Measurements from ENCODE around the gene SNX17.

The SNX17 gene

DNA sequence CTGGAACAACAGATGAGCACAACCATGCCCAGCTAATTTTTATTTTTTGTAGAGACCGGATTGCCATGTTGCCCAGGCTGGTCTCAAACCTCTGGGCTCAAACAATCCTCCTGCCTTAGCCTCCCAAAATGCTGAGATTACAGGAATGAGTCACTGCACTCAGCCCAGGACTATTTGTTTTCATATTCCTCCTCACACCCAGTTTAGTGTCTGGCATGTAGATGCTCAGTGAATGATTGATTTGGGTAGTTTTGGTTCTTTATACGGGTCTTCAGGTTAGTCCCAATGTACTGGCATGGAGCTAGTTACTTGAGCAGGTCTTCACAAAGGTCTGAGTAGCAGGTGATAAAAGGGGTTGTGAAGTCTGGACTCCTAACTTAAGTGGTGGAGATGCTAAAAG, 6.5 kb upstream of the SNX17 start:
- no peak for DNase-seq (ENCODE audit: low read depth in 1 of 2, low spot score in 1 of 2)

GRCh38 chr2:27369471-27370025, 868 bp upstream of the SNX17 start:
- peak in 1 of 2 donors; percentile 27 for DNase-seq (ENCODE audit: low read depth in 1 of 2, low spot score in 1 of 2)

- no peak for DNase-seq (ENCODE audit: low read depth in 1 of 2, low spot score in 1 of 2)
Observed at GRCh38 chr2:27370816-27371620, 602 bp downstream of the SNX17 start.

DNA sequence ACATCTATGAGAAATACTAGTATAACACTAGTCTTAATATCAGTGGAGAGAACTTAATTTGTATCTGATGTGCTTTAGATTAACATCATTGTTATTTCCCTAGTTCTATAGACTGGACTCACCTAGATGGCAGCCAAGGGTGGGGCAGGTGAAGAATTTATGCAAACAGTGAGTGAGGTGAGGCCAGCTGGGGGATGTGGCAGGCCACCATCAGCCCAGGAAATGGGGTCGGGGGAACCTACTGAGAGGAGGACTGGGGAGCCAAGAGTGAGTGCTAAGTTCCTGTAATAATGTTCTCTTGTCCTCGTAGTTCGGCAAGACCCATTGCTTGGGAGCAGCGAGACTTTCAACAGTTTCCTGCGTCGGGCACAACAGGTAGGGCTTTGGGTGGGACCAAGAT, 2.5 kb downstream of the SNX17 start:
- no peak for DNase-seq (ENCODE audit: low read depth in 1 of 2, low spot score in 1 of 2)

- DNase-seq (ENCODE audit: low read depth in 1 of 2, low spot score in 1 of 2) = no peak
Observed at GRCh38 chr2:27373567-27373966, 3.2 kb downstream of the SNX17 start.

DNA sequence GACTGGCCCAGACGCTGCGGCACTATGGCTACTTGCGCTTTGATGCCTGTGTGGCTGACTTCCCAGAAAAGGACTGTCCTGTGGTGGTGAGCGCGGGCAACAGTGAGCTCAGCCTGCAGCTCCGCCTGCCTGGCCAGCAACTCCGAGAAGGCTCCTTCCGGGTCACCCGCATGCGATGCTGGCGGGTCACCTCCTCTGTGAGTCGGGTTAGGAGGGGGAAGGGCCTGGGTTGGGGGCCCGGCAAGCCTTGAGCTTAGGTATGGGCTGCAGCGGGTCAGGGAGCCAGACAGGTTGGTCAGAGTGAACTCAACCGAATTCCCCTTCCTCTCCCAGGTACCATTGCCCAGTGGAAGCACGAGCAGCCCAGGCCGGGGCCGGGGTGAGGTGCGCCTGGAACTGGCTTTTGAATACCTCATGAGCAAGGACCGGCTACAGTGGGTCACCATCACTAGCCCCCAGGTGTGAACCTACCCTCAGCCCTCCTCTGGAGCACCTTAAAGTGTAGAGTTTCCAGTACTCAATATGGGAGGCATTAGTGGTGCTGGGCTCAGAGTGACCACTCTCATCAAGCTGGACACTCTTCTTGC, 5.2 kb downstream of the SNX17 start:
- no peak for DNase-seq (ENCODE audit: low read depth in 1 of 2, low spot score in 1 of 2)

GRCh38 chr2:27376151-27376865, 5.9 kb downstream of the SNX17 start:
- DNase-seq (ENCODE audit: low read depth in 1 of 2, low spot score in 1 of 2) = no peak

DNA sequence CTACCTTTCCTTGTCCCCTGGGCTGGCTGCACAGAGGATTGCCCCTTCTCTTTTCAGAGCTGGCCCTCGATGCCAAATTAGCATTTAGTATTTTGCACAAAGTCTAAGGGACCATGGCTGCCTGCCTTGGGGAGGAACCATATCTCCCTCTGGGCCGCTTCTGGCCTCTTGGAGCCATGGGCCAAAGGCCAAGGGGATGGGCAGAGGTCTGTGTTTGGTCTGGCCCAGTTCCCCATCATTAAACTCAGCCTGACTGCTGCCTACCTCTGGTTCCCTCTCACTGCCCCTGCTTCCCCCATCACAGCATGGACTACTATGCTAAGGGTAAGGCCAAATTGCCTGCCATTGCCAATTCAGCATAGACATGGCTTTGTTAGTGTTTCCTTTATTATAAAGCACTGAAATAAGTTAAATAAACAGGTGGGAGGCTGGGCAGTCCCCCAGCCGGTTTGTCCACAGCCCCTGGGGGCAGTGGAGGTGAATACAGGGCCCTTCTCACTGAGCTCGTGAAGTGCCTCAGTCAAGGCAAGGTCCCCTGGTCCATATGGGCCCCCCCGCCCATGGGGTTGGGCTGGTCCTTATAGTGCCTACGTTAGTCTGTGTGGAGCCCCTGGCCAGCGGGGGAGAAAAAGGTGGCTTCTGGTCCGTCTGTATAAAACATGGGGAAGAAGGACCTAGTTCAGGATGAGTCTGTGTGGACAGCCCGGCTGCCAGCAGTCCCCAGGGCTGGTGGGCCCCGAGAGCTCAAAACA, 6.6 kb downstream of the SNX17 start:
- DNase-seq (ENCODE audit: low read depth in 1 of 2, low spot score in 1 of 2) = no peak

DNA sequence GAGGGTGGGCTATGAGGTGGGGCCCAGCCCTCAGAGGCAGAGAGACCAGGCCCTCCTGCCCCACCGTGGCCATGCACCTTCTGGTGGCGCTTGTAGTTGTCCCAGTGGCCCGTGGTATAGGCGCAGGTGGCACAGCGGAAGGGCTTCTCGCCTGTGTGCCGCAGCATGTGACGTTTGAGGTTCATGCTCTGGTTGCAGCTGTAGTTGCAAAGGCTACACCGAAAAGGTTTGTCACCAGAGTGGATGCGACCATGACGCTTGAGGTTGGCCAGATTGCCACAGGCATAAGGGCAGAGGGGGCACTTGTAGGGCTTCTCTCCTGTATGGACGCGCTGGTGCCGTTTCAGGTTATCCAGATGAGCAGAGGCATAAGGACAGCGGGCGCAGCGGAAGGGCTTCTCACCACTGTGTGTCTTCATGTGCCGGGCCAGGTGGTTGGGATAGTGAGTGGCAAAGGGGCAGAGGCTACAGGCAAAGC, 7.2 kb downstream of the SNX17 start:
- no peak for DNase-seq (ENCODE audit: low read depth in 1 of 2, low spot score in 1 of 2)

DNA sequence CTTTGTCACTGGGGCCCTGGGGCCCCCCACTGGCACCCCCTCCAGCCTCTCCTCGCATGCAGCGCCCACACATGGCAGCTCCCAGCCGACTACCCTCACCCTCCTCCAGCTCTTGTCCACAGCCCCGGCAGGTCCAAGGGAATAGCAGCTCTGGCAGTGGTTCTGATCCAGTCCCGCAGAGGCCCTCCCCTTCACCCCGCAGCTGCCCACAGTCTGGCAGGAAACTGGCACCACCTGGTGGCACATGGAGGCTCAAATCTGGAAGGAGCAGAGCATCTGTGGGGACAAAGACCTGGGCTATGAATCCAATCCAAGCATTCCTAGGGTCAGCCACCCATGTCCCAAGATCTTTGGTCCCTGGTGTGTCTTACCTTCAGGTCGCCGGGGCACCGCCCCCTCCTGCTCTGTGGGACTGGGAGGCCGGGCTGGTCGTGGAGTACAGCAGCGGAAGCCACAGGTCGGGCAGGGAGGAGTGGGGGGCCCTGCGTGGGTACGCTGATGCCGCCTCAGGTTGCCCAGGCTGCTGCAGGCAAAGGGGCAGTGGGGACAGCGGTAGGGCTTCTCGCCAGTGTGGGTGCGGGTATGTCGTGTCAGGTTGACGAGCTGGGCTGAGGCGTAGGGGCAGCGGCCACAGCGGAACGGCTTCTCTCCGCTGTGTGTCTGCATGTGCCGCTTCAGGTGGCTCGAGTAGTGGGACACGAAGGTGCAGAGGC, 7.8 kb downstream of the SNX17 start:
- DNase-seq (ENCODE audit: low read depth in 1 of 2, low spot score in 1 of 2) = no peak

- no peak for DNase-seq (ENCODE audit: low read depth in 1 of 2, low spot score in 1 of 2)
Observed at GRCh38 chr2:27378809-27379290, 8.4 kb downstream of the SNX17 start.

DNA sequence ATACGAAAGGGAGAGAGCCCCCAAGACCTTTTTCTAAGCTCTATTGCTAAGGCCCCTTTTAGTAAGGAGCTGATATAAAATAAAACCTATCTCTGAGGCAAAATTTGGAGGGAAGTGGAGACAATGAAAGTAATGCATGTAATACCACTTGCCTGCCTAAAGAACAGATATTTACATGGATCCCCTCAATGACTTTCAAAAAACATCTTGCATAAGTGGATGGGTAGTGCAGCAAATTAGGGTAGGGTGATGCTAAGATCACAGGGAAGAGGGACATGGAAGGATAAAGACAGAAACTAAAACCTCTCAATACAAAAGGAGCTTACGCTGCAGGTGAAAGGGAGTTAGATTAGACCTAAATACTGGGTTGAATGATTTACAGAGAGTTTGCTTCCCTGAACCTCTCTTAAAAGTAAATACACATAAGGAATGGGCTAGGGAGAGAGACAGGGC, 9.0 kb downstream of the SNX17 start:
- DNase-seq (ENCODE audit: low read depth in 1 of 2, low spot score in 1 of 2) = no peak

DNA sequence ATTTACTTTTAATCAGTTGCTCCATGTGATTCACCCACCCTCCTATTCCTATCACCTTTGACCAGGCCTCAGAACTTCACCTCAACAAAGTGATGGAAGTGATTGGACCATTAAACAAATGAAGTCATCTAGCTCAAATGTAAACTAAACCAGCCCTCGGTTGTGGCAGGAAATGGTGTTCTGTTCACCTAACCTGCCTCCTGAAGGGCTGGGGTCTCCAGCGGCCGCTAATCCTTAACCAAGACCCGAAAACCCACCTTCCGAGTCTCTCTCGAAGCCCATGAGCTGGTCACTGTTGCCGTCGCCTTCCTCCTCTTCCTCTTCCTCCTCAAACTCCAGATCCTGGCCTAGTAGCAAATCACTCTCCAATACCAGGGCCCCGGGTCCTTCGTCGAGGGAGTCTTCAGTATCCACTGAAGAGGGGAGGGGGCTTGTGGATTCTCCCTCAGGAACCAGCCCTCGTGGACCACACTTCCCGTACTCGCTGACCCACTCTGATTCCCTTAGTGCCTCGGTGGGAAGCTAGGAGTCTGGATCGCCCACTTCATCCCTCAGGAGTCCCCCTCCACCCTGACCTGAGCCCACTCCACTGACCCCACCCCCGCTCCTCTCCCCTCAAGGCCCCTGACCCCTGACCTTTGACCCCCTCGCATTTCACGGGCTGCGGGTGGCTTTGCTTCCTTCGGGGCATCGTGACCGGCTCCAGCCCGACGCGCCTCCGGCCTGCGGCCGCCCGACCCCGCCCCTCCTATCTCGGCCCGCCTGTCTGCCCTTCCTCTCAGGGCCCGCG, 9.6 kb downstream of the SNX17 start:
- no peak for DNase-seq (ENCODE audit: low read depth in 1 of 2, low spot score in 1 of 2)

DNA sequence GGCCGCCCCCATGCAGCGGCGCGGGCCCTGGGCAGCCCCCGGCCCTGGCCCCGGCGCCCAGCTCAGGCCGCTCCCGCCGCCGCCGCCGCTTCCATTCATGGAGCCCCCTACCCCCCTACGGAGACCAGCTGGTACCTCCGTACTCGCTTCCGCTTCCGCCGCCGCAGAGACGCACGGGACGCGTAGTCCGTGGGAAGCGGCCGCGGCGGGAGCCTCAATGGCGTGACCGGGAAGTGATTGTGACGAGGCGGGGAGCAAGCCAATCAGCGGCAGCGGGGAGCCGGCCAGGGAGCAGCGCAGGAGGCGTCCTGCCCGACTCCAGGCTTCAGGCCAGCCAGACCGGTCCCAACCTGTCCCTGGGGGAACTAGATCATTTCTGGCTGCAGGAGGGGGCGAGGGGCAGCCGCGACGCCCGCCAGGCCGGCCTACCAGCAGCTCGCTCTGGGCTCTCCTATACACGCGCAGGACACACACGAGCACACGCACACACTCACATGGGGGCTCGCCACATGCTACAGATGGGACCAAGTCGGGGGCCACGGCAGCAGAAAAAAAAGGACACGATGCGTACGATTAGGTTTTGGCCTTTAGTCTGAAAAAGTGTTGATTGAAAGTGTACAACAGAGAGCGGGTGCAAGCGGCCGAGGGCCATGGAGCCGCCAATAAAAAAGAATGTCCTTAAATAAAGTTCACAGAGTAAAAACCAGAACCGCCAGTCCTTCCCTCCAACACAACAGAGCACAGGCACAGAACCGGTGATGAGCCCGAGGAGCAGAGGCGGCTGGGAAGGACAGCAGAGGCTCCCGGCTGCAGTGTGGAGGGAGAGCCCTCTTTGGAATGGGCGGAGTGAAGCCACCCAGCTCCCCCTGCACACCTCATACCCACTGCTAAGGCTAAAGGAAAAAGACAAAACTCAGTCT, 10.5 kb downstream of the SNX17 start, which contains the start of gene ZNF513:
Gene ZNF513, minus strand, starts transcription at position 109 of the 920 bp plus-strand sequence. CDS start 208 bp downstream, outside the sequence.
- peak; percentile 79 to 86 for DNase-seq (ENCODE audit: low read depth in 1 of 2, low spot score in 1 of 2)

DNA sequence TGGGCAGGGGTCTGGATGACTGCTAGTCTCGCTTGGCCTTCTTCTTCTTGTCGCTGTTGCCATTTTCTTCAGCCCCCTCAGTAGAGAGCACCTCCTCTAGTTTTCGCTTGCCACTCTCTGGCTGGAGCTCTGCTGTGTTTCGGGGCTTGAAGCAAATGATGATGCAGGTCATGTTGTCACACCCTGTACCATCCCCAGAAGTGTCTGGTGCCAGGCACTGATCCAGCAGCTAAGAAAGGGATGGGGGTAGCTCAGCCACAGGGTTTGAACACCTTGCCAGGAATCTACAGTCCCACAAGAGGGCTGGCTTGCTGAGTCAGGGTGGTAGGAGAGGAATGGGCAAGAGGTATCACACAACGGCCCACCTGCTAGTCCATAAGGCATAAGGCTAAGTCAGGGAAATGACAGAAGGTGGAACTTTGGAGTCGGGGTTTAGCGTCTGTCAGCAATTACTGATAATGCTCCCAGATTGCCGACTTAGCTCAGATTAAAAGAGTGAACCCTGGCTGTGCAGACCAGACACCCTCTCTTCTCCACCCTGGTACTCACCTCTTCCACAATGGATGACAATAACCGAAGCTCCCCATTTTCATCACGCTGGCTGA, 11.3 kb downstream of the SNX17 start:
- DNase-seq (ENCODE audit: low read depth in 1 of 2, low spot score in 1 of 2) = no peak

DNA sequence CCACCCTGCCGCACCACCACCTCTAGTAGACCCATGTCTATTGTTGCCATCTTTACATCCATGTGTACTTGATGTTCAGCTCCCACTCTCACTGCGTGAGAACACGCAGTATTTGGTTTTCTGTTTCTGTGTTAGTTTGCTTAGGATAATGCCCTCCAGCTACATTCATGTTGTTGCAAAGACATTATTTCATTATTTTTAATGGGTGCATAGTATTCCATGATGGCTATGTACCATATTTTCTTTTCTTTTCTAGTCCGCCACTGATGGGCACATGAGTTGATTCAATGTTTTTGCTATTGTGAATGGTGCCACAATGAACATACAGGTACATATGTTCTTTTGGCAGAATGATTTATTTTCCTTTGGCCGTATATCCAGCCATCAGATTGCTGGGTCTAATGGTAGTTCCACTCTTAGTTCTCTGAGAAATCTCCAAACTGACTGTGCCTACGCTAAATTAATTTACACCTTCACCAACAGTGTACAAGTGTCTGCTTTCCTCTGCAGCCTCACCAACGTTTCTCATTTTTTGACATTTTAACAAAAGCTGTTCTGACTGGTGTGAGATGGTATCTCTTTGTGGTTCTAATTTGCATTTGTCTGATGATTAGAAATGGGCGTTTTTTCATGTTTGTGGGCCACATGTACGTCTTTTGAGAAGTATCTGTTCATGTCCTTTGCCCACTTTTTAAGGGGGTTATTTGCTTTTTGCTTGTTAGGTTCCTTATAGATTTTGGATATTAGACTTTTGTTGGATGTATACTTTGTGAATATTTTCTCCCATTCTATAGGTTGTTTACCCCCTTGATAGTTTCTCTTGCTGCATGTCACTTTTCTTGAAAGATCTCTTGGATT, 20.6 kb downstream of the SNX17 start:
- DNase-seq (ENCODE audit: low read depth in 1 of 2, low spot score in 1 of 2) = no peak

DNA sequence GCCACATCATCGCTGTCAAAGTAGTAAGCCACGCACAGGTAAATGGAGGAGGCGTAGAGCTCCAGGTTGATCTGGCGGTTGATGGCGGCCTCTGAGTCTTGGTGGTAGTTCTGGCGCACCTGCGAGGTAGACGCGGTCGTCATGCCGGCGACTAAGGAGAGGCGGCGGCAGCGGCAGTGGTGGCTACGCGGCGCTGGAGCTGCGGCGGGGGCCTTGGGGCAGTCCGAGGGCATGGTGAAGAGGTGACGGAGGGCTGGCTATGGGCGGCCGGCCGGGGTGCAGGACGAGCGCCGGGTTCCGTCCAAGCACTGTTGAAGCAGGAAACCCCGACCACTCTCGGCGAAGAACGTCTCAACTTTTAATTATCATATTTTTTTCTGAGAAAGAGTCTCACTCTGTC, 22.8 kb downstream of the SNX17 start:
- DNase-seq (ENCODE audit: low read depth in 1 of 2, low spot score in 1 of 2) = no peak
